CD4-positive, alpha-beta T cell treated with Interleukin-6 at 100 ng/mL for 8 hours (primary cell): ENCODE data around the gene SGSM1.

Experiments used
- DNase-seq: peaks from one replicate; pipeline ENCODE4 v3.0.0-alpha.2; 2020; ENCODE audit warnings: mixed read lengths, low spot score

Gene SGSM1, protein sequence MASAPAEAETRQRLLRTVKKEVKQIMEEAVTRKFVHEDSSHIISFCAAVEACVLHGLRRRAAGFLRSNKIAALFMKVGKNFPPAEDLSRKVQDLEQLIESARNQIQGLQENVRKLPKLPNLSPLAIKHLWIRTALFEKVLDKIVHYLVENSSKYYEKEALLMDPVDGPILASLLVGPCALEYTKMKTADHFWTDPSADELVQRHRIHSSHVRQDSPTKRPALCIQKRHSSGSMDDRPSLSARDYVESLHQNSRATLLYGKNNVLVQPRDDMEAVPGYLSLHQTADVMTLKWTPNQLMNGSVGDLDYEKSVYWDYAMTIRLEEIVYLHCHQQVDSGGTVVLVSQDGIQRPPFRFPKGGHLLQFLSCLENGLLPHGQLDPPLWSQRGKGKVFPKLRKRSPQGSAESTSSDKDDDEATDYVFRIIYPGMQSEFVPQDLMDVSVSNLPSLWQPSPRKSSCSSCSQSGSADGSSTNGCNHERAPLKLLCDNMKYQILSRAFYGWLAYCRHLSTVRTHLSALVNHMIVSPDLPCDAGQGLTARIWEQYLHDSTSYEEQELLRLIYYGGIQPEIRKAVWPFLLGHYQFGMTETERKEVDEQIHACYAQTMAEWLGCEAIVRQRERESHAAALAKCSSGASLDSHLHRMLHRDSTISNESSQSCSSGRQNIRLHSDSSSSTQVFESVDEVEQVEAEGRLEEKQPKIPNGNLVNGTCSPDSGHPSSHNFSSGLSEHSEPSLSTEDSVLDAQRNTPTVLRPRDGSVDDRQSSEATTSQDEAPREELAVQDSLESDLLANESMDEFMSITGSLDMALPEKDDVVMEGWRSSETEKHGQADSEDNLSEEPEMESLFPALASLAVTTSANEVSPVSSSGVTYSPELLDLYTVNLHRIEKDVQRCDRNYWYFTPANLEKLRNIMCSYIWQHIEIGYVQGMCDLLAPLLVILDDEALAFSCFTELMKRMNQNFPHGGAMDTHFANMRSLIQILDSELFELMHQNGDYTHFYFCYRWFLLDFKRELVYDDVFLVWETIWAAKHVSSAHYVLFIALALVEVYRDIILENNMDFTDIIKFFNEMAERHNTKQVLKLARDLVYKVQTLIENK

DNA sequence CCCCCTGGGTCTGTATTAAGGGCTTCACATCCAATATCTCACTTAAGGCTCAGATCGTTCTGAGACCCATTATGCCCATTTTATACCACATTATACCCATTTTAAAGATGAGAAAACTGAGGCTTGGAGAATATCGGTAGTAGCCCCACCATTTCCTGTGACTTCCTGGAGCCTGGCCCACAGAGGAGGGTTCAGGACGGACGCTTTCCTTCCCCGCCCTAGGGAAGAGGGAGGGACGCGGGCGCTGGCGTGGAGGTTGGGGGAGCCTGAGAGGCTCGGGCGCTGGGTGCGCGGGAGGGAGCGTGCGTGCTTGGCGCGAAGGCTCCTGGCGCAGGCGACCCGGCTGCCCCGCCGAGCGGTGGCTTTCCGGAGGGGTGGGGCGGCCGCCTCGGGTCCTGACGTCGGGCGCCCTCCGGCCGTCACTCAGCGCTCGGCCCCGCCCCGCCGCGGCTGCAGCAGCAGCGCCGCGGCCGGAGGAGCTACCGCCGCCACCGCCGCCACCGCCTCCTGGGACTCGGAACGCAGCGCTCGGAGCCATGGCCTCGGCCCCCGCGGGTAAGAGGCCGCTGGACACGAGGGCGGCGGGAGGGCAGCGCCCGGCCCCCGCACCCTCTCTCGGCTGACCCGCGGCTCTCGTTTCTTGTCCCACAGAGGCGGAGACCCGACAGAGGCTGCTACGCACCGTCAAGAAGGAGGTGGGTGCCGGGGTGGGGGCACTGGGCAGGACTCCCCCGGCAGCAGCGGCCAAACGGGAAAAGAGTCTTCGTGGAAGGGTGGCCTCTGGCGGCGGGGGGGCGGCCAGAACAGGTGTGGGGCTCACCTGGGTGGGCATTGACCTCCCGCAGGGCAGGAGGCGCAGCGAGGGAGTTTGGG lies at the start of gene SGSM1:
Gene SGSM1, plus strand, starts transcription at position 422 of the 873 bp plus-strand sequence. Its CDS starts 115 bp downstream, at position 537.
- peak; percentile 71 for DNase-seq

DNA sequence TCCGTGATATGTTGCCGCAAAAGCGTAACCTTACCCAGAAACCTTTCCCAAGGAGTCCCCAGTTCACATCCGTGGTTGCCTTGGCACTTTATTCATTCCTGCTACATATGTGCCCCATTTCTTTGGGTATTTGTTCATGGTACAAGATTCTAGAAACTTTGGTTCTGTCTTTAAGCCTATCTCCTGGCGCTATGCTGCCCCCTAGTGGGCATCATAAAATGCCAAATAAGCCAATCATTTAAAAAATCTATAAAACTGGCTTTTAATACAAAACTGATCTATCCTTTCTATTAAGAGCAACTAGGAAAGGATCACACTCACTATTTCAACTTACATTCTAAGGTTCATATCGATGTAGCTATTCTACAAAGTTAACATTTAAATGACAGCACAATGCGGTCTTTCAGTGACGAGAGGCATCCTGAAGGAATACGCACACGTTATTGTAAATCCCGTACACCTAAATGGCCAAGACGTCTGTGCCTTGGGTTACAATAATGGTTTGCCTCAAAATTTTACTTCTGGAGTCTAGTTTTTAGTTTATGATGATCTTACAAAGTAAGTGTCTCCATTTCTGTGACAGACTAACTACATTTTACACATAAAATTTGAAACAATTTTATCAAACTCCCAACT lies 47.7 kb upstream of the SGSM1 start:
- DNase-seq = peak; percentile 43

DNA sequence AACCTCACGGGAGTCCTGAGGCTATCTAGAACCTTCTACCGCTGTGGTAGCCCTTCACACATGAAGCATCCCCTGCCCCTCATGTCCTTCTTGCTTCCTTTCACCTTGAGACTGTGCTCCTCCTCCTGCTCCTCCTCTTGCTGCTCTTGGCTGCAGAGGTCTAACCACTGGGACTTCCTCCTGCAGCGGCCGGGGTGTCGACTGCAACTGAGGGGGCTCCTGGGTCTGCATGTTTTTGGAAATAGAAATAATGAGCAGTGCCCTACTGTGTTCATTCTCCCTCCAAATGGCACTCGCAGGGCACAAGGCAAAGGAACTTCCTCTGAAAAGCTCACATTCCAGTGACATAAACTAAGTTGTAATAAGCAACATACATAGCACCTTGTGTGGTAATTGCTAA lies 46.2 kb upstream of the SGSM1 start:
- no peak for DNase-seq

DNA sequence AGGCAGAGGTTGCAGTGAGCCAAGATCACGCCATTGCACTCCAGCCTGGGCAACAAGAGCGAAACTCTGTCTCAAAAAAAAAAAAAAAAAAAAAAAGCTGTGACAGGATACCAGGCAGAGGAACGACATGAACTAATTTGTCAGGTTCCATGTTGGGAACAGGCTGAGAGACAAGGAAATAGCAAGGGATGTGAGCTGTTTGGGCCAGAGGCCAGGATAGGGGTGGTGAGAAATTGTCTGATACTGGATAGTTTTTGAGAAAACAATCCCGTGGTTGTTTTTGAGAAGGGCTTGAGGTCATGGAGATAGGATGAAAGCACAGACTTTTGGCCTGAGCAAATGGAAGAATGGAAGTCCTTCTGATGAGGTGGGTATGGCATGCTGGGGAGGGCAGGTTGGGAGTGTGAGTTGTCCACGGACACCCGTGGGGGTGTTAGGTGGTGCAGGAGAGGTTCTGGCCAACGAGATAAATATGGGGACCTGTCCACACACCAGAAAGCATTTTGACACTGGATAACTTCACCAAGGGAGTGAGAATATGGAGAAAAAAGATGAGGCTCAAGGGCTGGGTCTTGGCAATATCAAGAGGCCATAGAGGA lies 45.2 kb upstream of the SGSM1 start:
- no peak for DNase-seq

DNA sequence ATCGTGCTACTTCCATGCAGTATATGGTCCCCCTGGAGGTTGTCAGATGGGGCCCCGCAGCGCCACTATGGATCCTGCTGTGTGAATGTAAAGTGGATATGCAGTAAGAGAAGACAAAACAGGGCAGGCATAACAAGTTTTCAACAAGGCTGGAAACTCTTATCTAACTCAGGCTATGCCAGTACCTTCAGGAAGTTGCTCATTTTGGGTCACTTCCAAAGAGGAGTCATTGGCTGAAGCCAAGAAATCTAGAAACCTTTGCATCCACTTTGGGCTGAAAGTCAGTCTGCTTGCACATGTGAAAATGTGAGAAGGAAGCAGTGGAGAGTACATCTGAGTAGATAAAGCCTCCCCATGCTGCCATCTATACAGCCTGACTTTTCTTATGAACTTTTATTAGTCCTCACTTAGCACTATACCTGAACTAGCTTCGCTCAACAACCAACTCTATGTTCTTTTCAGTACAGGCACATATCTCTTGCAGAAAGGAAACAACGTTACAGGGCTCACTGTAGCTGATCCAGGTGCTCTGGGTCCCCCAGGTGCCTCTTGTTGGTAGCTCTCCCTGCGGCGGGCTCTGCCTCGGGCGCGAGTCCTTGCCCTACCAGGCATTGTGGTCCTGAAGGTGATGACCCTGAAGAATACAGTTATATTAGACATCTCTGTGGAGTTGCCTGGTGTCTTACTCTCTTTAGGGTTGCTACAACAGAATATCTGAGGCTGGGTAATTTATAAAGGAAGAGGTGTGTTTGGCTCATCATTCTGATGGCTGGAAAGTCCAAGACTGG lies 43.9 kb upstream of the SGSM1 start:
- DNase-seq = no peak

DNA sequence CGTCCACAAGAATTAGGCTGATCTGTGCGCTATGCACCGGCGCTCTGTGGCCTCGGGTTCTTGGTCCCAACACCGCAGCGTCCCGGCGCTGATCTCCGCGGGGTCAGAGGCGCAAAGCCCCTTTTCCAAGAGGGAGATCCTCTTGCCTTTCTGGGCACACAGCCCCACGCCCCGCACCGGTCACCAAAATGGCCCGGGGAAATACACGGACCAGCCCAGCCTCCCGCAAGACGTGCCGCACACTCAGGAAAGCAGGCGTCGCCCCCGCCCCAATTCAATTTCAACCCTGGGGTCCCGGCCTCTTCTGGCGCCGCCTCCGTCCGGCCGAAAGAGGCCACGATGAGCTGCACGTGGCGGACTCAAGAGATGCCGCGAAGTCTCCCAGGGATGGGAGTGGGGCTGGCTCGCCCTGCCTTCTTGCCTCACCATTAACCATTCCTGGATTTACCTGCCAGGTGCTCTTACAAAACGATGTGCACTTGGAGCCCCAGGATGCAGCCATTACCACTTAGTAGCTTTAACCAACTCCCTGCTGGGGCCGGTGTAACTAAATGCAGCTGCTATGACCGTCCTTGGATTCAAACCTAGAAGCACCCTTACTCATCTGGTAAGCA lies 42.0 kb upstream of the SGSM1 start:
- DNase-seq = no peak

DNA sequence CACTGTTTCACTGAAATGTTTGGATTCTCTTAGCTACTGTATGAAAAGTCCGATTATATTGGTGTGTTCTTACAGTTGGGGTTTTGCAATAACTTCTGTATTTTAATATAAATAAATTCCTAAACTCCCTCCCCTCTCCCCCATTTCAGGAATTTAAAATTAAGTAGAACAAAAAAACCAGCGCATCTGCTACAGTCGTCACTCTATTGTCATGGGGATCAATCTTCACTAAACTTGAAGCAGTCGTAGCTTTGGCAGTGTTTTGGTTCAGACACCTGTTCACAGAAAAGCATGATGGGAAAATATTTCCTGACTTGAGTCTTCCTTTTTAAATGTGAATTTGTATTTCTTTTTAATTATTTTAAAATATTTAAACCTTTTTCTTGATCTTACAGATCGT lies 40.8 kb upstream of the SGSM1 start:
- no peak for DNase-seq

DNA sequence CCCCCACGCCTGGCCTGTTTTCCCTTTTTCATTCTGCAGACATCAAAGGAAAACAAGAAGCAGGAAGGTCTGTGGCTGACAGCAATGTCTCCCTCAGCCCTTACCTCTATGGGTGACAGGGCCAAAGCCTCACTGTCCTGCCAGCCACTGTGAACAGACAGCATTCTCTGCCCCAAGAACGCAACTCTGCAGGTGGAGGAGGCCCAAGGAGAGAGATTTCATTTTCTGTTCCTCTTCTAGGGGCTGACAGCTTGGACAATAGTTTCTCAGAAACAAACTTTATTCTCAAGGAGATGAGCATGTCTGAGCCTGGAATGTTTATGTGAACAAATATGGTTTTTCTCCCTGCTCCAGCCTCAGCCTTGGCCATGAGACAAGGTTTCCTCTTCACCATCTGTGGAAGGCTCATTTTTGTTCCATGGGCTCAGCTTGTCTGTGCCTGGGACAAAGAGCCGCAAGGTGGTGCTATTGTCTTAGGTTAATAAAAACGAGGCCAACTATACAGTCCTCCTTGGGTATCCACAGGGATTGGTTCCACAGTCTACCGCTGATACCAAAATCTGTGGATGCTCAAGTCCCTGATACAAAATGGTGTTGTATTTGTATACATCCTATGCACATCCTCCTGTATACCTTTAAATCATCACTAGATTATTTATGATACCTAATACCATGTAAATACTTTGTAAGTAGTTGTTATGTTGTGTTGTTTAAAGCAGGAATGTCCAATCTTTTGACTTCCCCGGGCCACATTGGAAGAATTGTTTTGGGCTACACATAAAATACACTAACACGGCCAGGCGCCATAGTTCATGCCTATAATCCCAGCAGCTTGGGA lies 37.3 kb upstream of the SGSM1 start:
- peak; percentile 20 for DNase-seq

DNA sequence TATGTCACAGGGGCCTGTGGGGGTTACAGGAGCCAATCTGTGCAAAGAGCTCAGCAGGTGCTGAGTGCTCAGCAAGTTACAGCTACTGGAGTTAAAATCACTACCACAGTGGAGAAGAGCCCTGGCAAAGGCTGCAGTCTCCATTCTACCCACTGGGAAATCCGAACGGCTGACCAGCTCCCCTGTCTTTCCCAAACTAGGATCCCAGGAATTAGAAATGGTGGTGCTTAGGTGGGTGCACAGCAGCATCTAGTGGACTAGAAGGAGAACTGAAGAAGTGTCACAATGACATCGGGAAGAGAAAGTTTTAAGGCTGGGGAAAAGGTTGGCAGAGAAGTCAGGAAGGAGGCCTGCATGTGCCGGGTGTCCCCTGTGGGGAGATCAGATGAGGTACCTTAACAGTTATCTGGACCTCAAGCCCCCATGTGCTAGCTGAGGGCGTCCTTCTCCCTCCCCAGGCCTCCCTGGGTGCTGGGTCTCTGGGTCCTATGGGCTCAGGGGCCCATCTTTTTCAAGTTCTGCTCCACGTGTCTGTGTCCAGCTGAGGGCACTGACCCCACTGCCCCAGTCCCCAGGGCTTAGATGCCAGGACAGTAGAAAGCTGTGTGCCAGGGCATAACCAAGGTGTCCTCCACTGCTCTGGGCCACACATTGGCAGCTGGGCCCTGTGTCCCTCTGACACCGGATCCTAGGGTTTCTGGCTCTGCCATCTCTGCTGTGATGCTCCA lies 33.4 kb upstream of the SGSM1 start:
- DNase-seq = no peak

DNA sequence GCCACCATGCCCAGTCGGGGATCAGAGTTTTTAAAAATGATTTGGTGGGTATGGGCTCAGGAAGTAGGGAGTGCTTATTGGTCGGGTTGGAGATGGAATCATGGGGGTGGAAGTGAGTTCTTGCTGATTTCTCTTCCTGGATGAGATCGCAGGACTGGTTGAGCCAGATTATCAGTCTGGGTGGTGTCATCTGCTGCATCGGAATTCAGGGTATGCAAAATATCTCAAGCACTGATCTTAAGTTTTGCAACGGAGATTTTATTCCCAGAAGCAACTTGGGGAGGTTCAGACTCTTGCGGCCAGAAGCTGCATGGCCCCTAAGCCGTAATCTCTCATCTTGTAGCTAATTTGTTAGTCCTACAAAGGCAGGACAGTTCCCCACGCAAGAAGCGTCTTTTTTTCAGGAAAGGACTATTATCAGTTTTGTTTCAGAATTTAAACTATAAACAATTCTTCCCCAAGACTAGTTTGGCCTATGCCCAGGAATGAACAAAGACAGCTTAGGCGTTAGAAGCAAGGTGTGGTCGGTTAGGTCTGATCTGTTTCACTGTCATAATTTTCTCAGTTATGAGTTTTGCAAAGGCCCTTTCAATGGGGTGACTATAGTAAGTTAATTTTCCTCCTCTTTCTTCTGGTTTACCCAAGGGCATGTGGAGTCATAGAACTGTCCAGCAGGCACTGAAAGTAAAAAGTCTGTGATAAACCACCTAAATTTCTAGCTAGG lies 30.1 kb upstream of the SGSM1 start:
- DNase-seq = no peak

DNA sequence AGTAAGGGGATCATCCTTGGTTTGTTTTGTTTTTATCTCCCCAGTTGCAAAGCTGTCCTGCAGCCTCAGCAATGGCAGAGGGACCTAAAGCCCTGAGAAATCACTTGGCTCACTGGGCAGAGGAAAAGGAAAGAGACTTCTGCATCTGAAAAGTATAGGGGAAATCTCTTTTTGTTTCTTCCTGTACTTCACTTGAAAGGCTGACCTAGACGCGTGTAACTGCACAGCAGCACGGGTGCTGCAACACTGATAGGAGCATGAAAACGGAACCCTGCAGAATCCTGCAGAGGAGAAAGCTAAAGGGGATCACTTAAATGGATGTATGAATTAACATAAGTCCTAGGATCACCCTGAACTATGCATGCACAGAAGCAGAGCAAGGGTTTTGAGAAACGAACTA lies 29.5 kb upstream of the SGSM1 start:
- DNase-seq = no peak

DNA sequence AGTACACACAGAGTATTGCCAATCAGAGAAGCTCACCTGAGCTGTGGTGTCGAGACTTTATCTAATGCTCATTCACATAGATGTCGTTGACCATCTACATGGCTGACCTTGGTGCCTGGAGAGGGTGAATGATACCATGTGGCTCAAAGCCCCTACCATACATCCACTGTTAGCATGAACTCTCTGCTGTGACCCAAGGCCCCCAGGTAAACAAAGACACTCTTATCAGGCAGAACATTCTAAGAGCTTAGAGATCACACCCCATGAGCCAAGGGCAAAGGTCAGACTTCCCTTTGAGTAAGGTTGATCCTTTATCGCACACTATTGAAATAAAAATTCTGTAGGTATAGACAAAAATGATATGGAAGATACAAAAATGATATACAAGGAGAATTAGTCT lies 16.5 kb upstream of the SGSM1 start:
- no peak for DNase-seq

DNA sequence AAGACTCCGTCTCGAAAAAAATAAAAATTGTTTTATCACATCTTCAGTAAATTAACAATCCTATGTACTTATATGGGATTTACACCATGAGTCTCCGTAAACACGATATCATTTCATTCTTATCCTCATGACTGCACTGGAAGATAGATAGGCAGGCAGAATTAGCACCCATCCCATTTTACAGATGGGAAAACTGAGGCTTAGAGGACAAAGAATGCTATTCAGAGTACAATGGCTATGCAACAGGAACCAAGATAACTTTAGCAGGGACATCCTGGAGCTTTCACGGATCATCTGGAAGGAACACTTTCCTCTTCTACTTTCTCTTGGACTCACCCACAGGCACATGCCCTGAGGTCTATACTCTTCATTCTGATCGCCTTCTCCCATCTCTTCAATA lies 14.6 kb upstream of the SGSM1 start:
- no peak for DNase-seq

DNA sequence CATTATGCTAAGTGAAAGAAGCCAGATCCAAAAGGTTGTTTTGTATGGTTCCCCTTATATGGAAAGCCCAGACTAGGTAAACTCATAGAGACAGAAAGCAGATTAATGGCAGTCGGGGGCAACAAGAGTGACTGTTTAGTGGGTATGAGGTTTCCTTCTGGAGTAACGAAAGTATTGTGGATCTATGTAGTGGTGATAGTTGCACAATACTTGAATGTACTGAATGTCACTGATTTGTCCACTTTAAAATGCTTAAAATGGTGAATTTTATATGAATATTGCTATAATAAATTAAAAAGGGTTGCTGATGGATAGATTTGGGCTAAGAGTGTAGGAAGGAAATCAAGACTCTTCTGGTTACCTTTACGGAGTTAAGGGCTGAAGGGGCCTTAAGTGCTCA lies 10.0 kb upstream of the SGSM1 start:
- no peak for DNase-seq

DNA sequence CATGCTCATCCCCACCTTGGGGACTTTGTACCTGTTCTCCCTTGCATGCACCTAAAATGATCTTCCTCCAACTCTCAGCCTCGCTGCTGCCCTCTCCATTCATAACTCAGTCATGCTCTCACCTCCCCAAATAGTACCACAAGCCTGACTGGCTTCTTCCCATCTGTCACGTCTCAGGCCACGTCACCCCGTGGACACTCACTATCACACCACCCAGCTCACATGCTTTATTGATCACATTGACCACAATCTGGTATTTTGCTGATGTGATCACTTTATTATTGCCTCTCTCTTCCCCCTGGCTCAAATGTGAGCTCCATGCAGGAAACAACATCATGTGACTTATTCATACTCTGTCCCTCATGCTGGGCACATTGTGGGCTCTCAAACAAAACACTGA lies 9.2 kb upstream of the SGSM1 start:
- DNase-seq = no peak

DNA sequence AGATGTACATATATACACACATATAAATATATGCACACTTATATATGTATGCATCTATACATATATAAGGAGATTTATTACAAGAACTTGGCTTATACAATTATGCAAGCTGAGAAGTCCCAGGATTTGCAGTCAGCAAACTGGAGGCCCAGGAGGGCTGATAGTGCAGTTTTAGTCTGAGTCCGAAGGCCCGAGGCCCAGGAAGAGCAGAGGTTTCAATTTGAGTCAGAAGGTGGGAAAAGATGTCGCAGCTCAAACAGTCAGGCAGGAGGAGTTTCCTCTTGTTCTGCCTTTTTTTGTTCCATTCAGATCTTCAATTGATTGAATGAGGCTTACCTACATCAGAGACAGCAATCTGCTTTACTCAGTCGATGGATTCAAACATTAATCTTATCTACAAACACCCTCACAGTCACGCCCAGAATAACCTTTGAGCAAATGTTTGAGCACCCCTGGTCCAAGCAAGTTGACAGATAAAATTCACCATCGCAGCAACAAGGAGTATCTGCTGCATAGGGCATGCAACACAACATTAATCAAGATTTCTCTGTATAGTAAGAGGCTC lies 4.0 kb upstream of the SGSM1 start:
- no peak for DNase-seq

DNA sequence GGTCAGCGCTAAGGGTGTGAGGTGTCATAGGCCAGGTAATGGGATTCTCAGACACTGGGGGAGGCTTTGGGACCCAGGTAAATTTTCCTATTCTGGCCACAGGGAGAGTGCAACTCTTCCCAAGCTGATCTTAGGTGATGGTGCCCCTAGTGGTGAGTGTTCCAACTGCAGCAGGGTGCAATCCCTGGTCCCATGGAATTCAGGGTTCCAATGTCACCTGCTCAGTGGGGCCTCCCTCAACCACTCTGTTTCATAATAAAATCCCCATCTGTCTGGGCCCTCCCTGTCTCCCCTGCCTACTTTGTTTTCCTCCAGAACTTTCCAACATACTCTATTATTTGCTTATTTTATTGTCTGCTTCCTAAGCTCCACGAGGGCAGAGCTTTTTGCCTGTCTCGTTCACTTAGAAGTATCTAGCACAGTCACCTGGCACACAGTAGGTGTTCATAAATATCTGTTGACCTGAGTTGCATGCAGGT lies 2.9 kb upstream of the SGSM1 start:
- DNase-seq = peak; percentile 42
